ENCODE results near the gene ZCCHC2. TPM values are rescaled to one million over a fixed set of nuclear protein-coding genes. Genes with fewer than 3 reads are reported as not detected.

Gene ZCCHC2
- total RNA-seq, 1 experiment from 2014 or later = 43.5 TPM

GRCh38 chr18:62611453-62612288, 88.8 kb downstream of the ZCCHC2 start:
- Mint-ChIP-seq H3K9me3 (ENCODE audit: low read depth, unreplicated experiment) (peaks cover 2% of the 10 kb centered on the region), H3K36me3 (ENCODE audit: insufficient read depth, unreplicated experiment) (no peaks in the 10 kb centered on the region), H3K4me3 (ENCODE audit: low read depth, unreplicated experiment) (no peak overlapping the region), H3K27me3 (ENCODE audit: unreplicated experiment) (peaks cover 64% of the 10 kb centered on the region), H3K4me1 (ENCODE audit: low read depth, unreplicated experiment) (no peaks in the 10 kb centered on the region), H3K27ac (ENCODE audit: unreplicated experiment) (no peak overlapping the region)
- intact Hi-C loops (cut with micrococcal nuclease; ENCODE audit: unreplicated experiment) = no loop called here
- BruUV-seq (replicated peaks) = no TSS peak
- TF ChIP-seq, protein P1, sequence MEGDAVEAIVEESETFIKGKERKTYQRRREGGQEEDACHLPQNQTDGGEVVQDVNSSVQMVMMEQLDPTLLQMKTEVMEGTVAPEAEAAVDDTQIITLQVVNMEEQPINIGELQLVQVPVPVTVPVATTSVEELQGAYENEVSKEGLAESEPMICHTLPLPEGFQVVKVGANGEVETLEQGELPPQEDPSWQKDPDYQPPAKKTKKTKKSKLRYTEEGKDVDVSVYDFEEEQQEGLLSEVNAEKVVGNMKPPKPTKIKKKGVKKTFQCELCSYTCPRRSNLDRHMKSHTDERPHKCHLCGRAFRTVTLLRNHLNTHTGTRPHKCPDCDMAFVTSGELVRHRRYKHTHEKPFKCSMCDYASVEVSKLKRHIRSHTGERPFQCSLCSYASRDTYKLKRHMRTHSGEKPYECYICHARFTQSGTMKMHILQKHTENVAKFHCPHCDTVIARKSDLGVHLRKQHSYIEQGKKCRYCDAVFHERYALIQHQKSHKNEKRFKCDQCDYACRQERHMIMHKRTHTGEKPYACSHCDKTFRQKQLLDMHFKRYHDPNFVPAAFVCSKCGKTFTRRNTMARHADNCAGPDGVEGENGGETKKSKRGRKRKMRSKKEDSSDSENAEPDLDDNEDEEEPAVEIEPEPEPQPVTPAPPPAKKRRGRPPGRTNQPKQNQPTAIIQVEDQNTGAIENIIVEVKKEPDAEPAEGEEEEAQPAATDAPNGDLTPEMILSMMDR (IDR thresholded peaks at IDR 0.05; ENCODE audit: unreplicated experiment) = no peak
- CTCF ChIA-PET = no interaction called here
- no peak for DNase-seq

- DNase-seq = no peak
- BruUV-seq (replicated peaks) = no TSS peak
- CTCF ChIA-PET = no interaction called here
- H3K4me1 Mint-ChIP-seq (ENCODE audit: low read depth, unreplicated experiment) = no peaks in the 10 kb centered on the region
- peaks cover 70% of the 10 kb centered on the region for H3K27me3 Mint-ChIP-seq (ENCODE audit: unreplicated experiment)
- H3K4me3 Mint-ChIP-seq (ENCODE audit: low read depth, unreplicated experiment) = no peak overlapping the region
- TF ChIP-seq, protein P1 (IDR thresholded peaks at IDR 0.05; ENCODE audit: unreplicated experiment) = no peak
- intact Hi-C loops (cut with micrococcal nuclease; ENCODE audit: unreplicated experiment) = no loop called here
- H3K9me3 Mint-ChIP-seq (ENCODE audit: low read depth, unreplicated experiment) = peaks cover 2% of the 10 kb centered on the region
- H3K27ac Mint-ChIP-seq (ENCODE audit: unreplicated experiment) = no peak overlapping the region
- no peaks in the 10 kb centered on the region for H3K36me3 Mint-ChIP-seq (ENCODE audit: insufficient read depth, unreplicated experiment)
Observed at GRCh38 chr18:62612289-62612645, 89.4 kb downstream of the ZCCHC2 start.

DNA sequence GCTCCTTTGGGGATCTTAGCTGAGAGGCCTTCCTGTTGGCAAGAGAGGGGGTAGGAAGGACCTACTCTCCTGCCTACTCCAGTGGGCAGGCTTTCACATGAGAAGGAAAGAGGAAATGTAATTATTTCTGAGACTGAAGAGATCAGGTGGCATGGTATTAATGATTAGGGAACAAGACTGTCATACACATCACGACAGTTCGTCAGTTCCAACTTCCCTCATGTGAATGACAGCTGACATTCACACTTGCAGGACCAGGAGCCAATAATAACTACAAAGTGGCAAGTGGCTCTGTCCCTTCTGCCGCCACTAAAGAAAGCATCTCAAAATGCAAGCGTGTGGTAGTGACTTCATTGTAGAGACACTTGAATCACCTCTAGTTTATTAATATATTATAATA, 90.0 kb downstream of the ZCCHC2 start:
- Mint-ChIP-seq H3K9me3 (ENCODE audit: low read depth, unreplicated experiment) (no peaks in the 10 kb centered on the region), H3K4me3 (ENCODE audit: low read depth, unreplicated experiment) (no peak overlapping the region), H3K4me1 (ENCODE audit: low read depth, unreplicated experiment) (no peaks in the 10 kb centered on the region), H3K36me3 (ENCODE audit: insufficient read depth, unreplicated experiment) (no peaks in the 10 kb centered on the region), H3K27ac (ENCODE audit: unreplicated experiment) (no peak overlapping the region), H3K27me3 (ENCODE audit: unreplicated experiment) (peaks cover 72% of the 10 kb centered on the region)
- CTCF ChIA-PET = no interaction called here
- intact Hi-C loops (cut with micrococcal nuclease; ENCODE audit: unreplicated experiment) = no loop called here
- TF ChIP-seq, protein P1 (IDR thresholded peaks at IDR 0.05; ENCODE audit: unreplicated experiment) = no peak
- BruUV-seq (replicated peaks) = no TSS peak
- no peak for DNase-seq

- CTCF ChIA-PET = no interaction called here
- Mint-ChIP-seq H3K9me3 (ENCODE audit: low read depth, unreplicated experiment) (no peaks in the 10 kb centered on the region), H3K27ac (ENCODE audit: unreplicated experiment) (no peak overlapping the region), H3K27me3 (ENCODE audit: unreplicated experiment) (peaks cover 72% of the 10 kb centered on the region), H3K4me1 (ENCODE audit: low read depth, unreplicated experiment) (no peaks in the 10 kb centered on the region), H3K4me3 (ENCODE audit: low read depth, unreplicated experiment) (no peak overlapping the region), H3K36me3 (ENCODE audit: insufficient read depth, unreplicated experiment) (no peaks in the 10 kb centered on the region)
- TF ChIP-seq, protein P1 (IDR thresholded peaks at IDR 0.05; ENCODE audit: unreplicated experiment) = no peak
- intact Hi-C loops (cut with micrococcal nuclease; ENCODE audit: unreplicated experiment) = no loop called here
- BruUV-seq (replicated peaks) = no TSS peak
- DNase-seq = no peak
Observed at GRCh38 chr18:62614494-62614893, 91.7 kb downstream of the ZCCHC2 start.
